Daoy (cell line): ENCODE measurements around the gene ATE1. TPM values are rescaled to one million over a fixed set of nuclear protein-coding genes. Genes with fewer than 3 reads are reported as not detected.
"Not testable (repeated sequence)": the region's sequence is repeated elsewhere in the genome, so short reads cannot be mapped to it uniquely, and the experiment has no call there.

Experiments
- DNase-seq: peaks from one replicate; pipeline ENCODE4 v3.0.0-alpha.2; 2015; ENCODE audit warnings: low read depth
- total RNA-seq: library from RNA; depleted of rRNA; stranded (reverse); fragments of >200 nt; shearing (Covaris generic); gene quantifications from 2 replicates; pipeline ENCODE4 v1.2.3, GENCODE V29; 2014; rRNA removed

Gene ATE1
- 18.2 and 21.4 TPM in 2 replicates for total RNA-seq

DNA sequence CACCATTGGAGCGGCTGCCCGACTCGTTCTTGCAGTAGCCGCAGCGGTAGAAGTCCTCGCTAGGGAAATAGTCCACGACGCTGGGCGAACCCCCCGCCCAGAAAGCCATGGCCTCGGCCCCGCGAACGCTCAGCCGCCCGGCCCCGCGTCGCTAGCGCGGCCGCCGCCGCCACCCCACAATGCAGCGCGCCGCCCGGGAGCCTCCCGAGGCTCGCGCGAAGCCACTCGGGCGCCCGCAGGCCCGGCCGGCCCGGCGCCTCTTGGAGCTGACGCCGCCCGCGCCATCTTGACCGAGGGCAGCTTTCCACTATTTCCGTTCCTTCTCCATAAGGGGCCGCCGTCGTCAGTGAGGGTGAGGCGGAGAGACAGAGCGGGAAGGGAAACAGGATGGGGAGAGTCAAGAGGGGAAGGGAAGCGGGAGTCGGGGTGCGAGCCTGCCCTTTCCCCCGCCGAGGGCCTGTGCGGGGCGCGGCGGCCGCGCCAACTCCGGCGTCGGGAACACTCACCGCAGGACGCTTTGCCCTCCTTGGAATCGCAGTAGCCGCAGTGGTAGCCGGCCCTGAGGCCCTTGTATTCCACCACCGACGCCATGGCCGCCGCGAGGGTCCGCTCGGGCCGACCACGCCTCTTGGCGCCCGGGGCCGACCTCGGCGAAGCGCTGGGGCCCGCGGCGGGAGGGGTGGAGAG lies at the start of gene ATE1:
Gene ATE1, minus strand, starts transcription at position 191 of the 687 bp plus-strand sequence. Its CDS starts 82 bp downstream, at position 109.
- peak; percentile 93 for DNase-seq

DNA sequence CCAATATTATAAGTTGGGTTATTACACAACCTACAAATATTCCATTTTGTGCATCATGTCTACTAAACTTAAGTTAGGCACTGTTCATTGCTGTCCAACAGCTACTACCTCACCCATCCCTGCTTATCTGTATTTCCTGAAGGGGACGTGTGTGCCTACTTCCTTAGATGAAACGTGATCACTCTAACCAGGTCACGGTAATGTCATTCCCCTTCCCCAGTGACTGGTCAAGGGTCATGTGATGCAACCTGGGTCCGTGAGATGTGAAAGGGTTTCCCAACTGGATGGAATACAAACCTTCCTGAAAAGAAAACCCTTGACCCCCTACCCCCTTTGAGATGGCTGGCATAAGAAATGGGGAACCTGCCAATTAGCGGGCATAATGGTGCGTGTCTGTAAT lies 48.8 kb upstream of the ATE1 start:
- no peak for DNase-seq

DNA sequence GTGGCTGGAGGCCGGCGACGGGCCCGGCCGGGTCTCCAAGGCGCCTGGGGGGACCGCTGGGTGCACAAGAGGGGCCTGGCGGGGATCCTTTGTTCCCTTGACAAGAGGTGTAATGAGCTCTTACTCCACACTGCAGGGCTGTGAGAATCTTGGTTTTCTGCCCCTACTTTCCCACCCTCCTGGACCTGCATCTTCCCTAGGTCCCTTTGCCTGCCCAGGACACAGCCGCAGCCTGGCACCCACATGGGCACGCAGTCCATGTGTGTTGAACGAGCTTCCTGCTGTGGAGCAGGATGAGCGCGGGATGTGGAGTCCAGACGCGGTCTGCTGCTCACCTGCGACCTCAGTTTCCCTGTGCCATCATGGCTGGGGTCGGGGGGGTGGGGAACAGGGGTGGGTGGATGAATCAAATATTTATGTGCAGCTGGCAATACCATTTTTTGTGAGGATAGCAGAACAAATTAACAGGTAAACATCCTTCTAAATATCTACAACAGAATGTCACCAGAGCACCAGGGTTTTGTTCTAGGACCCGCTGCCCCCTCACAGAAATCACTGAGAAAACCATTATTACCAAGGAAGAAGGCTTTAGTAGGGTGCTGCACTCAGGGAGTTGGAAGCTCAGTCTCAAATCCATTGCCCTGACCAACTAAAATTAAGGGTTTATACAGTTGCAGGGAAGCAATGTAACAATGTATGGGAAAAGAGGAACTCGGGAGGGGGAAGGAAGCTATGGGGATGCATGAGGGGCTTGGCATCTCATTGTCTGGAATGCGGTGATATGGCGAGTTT lies 47.7 kb upstream of the ATE1 start:
- DNase-seq: no peak

DNA sequence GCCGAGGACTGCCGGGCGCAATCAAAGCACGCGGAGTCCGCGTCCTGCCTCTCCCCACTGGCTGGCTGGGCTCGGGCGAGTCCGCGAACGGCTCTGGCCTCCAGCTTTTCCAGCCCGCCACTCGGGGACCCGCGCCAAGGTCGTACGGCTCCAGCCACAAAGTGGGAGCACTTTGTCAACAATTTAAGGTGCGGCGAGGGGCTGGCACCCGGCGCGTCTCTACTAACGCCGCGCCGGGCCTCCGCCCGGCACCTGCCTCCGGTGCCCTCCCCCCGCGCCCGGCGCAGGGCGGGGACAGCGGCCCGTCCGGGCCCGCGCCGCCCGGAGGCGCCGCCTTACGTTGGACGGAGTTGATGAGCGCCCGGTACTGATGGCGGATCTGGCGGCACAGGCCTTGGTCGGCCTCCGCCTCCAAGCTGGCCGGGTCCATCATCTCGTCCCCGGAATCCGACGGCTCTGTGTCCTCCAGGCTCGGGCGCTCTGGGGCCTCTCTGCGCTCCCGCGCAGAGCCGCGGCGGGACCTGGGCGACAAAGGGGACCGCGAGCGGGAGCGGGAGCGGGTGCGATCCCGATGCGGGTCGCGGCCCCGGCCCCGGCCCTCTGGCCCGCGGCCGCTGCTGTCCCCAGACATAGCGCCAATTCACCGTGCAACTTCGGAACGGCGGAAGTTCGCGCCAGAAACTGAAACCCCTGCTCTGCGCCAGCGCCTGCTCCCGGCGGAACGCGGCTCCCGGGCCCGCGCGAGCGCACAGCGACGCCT lies 46.9 kb upstream of the ATE1 start, which contains the start of gene NSMCE4A:
Gene NSMCE4A, minus strand, starts transcription at position 683 of the 760 bp plus-strand sequence. Its CDS starts 52 bp downstream, at position 631.
- DNase-seq: peak; percentile 76

GRCh38 chr10:121974019-121974534 lies 46.2 kb upstream of the ATE1 start:
- no peak for DNase-seq

- DNase-seq: not testable (repeated sequence)
These were observed 41.3 kb upstream of the ATE1 start for GRCh38 chr10:121969086-121969485.

DNA sequence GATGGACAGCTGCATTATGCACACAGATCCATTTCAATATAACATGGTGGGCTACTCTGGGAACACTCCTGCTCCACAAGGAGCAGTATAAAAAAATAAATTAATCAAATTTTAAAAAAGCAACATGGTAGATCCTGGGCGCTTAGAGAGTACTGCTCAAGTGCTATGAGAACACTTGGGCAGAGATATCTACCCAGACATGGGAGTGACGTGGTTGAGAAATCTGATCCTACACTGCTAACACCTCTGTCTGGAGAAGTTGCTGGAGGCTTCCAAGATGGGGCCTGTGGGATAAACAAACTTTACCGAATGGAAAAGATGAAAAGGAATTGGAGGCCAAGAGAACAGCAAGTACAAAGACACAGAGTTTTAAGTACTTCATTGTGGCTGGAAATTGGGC lies 38.2 kb upstream of the ATE1 start:
- no peak for DNase-seq

GRCh38 chr10:121961456-121961855 lies 33.6 kb upstream of the ATE1 start:
- DNase-seq: no peak

GRCh38 chr10:121959671-121960070 lies 31.8 kb upstream of the ATE1 start:
- DNase-seq: no peak

DNA sequence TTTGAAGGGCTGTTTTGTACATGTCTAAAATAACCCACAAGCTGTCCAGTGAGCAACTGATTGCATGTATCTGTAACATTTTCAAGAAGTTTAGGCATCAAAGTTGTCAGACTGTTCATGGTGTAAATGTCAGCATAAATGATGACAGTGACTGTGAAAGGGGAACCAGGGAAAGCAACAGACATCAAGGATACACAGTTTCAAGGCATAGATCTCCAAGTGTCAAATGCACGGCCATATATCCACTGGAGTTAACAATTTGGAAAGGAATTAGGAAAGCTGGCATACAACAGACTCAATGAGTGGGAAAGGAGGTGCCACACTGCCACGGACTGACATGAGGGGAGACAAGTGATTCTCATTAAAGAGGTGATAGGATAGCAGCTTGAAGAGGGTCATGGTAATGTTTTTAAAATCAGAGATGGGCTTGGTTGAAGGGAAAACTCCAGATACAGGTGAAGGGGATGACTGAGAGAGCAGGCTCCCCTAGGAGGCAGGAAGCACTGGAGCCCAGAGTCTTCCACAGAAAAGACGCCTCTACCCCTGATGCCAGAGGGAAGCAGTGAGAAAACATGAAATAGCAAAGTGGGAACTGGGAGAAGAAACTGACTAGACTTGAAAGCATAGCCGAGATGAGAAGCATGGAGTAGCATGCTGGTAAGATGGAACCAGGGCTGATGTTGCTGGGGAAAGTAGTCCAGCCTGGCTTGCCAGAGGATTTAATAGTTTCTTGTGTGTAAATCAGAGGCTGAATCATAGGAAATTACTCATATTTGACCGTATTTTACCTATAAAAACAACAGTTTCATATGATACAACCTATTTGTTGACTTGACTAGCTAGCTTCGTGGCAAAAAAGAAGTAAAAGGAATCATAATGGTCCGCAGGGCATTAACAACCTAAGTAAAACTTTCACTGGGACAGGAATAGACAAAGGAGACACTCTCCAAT lies 28.6 kb upstream of the ATE1 start:
- peak; percentile 17 for DNase-seq

GRCh38 chr10:121952226-121952625 lies 24.4 kb upstream of the ATE1 start:
- DNase-seq: peak; percentile 57

DNA sequence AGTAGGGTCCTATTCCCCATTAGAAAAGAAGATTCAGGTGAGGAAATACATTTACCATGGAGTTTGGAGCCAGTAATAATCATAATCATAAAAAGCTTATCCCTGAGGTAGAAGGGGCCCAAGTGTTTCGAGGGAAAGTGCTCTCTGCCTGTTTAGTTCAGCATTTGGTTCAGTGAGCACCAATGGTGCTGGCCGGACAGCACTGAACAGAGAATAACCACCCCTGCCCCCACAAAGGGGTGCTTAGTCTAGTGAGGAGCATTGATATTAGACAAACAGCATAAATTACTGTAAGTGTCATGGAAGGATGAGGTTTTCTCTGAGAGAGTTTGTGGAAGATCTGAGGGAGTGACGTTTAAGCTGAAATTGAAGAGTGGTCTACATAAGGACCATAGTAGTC lies 21.6 kb upstream of the ATE1 start:
- no peak for DNase-seq

DNA sequence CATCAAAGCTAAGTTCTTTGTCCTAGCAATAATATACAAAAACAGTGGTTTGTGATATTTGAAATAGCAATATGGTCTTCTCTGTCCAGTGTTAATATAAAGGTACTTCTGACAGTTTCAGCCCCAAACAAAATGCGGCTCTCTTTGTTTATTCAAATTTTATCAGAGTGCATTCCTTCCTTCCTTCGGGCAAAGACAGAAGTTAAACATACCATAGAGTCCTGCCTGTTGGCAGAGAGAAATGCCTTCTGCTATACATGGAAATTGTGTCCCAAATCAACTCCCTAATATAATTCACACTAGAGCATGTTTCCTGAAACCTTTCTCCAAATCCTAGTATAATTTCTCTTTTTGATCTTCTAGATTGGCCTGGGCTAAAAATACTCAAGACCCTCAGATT lies 21.2 kb upstream of the ATE1 start:
- DNase-seq: no peak

GRCh38 chr10:121947343-121948330 lies 19.8 kb upstream of the ATE1 start:
- DNase-seq: peak; percentile 12

GRCh38 chr10:121942749-121943416 lies 15.1 kb upstream of the ATE1 start:
- peak; percentile 74 for DNase-seq

DNA sequence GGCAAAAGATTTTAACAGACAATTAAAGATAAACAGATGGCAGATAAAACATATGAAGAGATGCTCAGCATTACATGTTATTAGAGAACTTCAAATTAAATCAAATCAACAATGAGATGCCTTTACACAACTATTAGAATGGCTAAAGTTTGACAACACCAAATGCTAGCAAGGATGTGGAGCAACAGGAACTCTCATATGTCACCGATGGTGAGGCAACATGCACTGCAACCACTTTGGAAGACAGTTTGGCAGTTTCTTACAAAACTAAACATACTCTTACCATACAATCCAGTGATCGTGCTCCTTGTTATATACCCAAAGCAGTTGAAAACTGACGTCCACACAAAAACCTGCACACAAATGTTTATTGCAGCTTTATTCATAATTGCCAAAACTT lies 13.7 kb upstream of the ATE1 start:
- no peak for DNase-seq

DNA sequence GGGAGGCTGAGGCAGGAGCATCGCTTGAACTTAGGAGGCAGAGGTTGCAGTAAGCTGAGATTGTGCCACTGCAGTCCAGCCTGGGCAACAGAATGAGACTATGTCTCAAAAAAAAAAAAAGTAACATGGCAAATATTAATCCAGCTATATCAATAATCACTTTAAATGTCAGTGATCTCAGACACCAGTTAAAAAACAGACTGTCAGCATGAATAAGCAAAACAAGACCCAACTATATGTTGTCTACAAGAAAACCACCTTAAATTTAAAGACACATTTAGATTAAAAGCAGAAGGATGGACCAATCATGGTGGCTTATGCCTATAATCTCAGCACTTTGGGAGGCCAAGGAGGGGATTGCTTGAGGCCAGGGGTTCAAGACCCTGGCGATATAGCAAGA lies 8.5 kb upstream of the ATE1 start:
- DNase-seq: no peak

DNA sequence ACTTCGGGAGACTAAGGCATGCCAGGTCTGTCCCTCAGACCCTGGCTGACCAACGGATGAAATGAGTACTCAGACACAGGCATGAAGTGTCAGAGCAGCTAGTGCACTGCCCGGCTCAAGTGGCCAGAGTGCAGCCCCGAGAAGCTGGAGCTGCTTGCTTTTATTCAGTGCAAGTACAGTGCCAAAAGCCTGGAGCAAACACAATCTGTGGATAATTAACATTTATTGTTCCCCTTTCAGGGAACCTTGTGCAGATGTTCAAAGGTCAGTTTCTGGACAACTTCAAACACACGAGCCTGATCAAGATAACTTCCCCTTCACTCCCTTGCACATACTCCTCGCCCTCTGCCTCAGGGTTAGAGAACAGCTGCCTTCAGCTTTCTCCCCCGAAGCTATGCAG lies 7.9 kb upstream of the ATE1 start:
- DNase-seq: no peak
